Liver (tissue), 9 donors: Measurements from ENCODE around the gene RERE. TPM values are rescaled to one million over a fixed set of nuclear protein-coding genes. Genes with fewer than 3 reads are reported as not detected.

Experiments used
- DNase-seq: peaks from one replicate; pipeline ENCODE4 v3.0.0-alpha.2; 2017; ENCODE audit warnings: low spot score
- H3K27ac ChIP-seq, 2 donors: one replicate each; pipeline ENCODE4 v1.7.0; 2013; ENCODE audit warnings: inconsistent platforms in 2 of 2, low read length in 2 of 2, control low read depth in 1 of 2, low read depth in 1 of 2, mild to moderate bottlenecking in 1 of 2
- H3K27me3 ChIP-seq, 4 donors: one replicate each; pipeline versions ENCODE4 v1.6.1 to v1.7.0; 2013; ENCODE audit warnings: low read length in 3 of 4, inconsistent platforms in 1 of 4, mild to moderate bottlenecking in 1 of 4, moderate library complexity in 1 of 4; ENCODE audit not compliant: control insufficient read depth in 4 of 4, insufficient read depth in 4 of 4
- H3K36me3 ChIP-seq, 4 donors: one replicate each; pipeline versions ENCODE4 v1.6.1 to v1.7.0; 2013; ENCODE audit warnings: low read length in 3 of 4, mild to moderate bottlenecking in 3 of 4, low read depth in 1 of 4, moderate library complexity in 1 of 4; ENCODE audit not compliant: control insufficient read depth in 4 of 4, insufficient read depth in 3 of 4
- H3K4me1 ChIP-seq, 4 donors: one replicate each; pipeline versions ENCODE4 v1.6.1 to v1.7.0; 2013; ENCODE audit warnings: low read length in 3 of 4, mild to moderate bottlenecking in 3 of 4, moderate library complexity in 1 of 4; ENCODE audit not compliant: control insufficient read depth in 4 of 4, insufficient read depth in 4 of 4
- H3K4me3 ChIP-seq, 3 donors: one replicate each; pipeline versions ENCODE4 v1.6.1 to v1.7.0; 2013; ENCODE audit warnings: low read length in 3 of 3, control low read depth in 1 of 3, low read depth in 1 of 3, mild to moderate bottlenecking in 1 of 3
- H3K9ac ChIP-seq, 2 donors: one replicate each; pipeline ENCODE4 v1.7.0; 2013; ENCODE audit warnings: low read length in 2 of 2, mild to moderate bottlenecking in 2 of 2, moderate library complexity in 2 of 2, control low read depth in 1 of 2, low read depth in 1 of 2
- H3K9me3 ChIP-seq, 4 donors: one replicate each; pipeline versions ENCODE4 v1.6.1 to v1.7.0; 2013; ENCODE audit warnings: low read length in 3 of 4; ENCODE audit not compliant: control insufficient read depth in 4 of 4
- EGR1 ChIP-seq, 2 donors: IDR thresholded peaks; 2 replicates each; pipeline ENCODE4 v1.6.1; 2016 to 2018; ENCODE audit warnings: antibody characterized with exemption in 2 of 2, low read depth in 2 of 2
- FOXA1 ChIP-seq: IDR thresholded peaks from 2 replicates; pipeline ENCODE4 v1.6.1; 2016; ENCODE audit warnings: antibody characterized with exemption
- FOXA2 ChIP-seq: IDR thresholded peaks from 2 replicates; pipeline ENCODE4 v1.6.1; 2016; ENCODE audit warnings: antibody characterized with exemption
- GABPA ChIP-seq, 2 donors: IDR thresholded peaks in 1 of 2; conservative IDR thresholded peaks in 1 of 2; 2 replicates each; pipeline ENCODE4 v1.6.1; 2016; ENCODE audit warnings: antibody characterized with exemption in 2 of 2, mild to moderate bottlenecking in 1 of 2, moderate library complexity in 1 of 2
- HNF4A ChIP-seq, 2 donors: conservative IDR thresholded peaks; 2 replicates each; pipeline ENCODE4 v1.6.1; 2016; ENCODE audit warnings: antibody characterized with exemption in 2 of 2, mild to moderate bottlenecking in 2 of 2
- HNF4G ChIP-seq: IDR thresholded peaks from 2 replicates; pipeline ENCODE4 v1.6.1; 2016; ENCODE audit warnings: antibody characterized with exemption
- JUND ChIP-seq, 2 donors: IDR thresholded peaks; 2 replicates each; pipeline ENCODE4 v1.6.1; 2016; ENCODE audit warnings: antibody characterized with exemption in 2 of 2
- NR2F2 ChIP-seq: IDR thresholded peaks from 2 replicates; pipeline ENCODE4 v1.6.1; 2016; ENCODE audit warnings: antibody characterized with exemption
- REST ChIP-seq: IDR thresholded peaks from 2 replicates; pipeline ENCODE4 v1.6.1; 2016; ENCODE audit warnings: antibody characterized with exemption, mild to moderate bottlenecking
- RXRA ChIP-seq, 2 donors: IDR thresholded peaks; 2 replicates each; pipeline ENCODE4 v1.6.1; 2017 to 2018; ENCODE audit warnings: antibody characterized with exemption in 2 of 2, mild to moderate bottlenecking in 1 of 2
- SP1 ChIP-seq: IDR thresholded peaks from 2 replicates; pipeline ENCODE4 v1.6.1; 2018; ENCODE audit warnings: antibody characterized with exemption, mild to moderate bottlenecking
- TAF1 ChIP-seq: conservative IDR thresholded peaks from 2 replicates; pipeline ENCODE4 v1.6.1; 2016; ENCODE audit warnings: antibody characterized with exemption, mild to moderate bottlenecking
- ZBTB33 ChIP-seq: IDR thresholded peaks from 2 replicates; pipeline ENCODE4 v1.6.1; 2016; ENCODE audit warnings: antibody characterized with exemption
- WGBS: extraction: QIAGEN DNeasy Blood & Tissue Kit; methylation state at CpG from one replicate; pipeline ENCODE4 v1.1.7; 2013; 5-methylcytosine and 5-hydroxymethylcytosine counted together
- polyA plus RNA-seq, 2 donors: library from polyadenylated mRNA; stranded (reverse) in 1 of 2; unstranded in 1 of 2; fragments of 200-250 nt in 1 of 2; fragments of >200 nt in 1 of 2; fragmentation: Nextera tagmentation in 1 of 2; extraction: Ambion mirVana in 1 of 2; gene quantifications; one replicate each; pipeline versions ENCODE4 v1.2.1 to v1.2.3, GENCODE V29; 2013 to 2015
- total RNA-seq, 2 donors: library from RNA; depleted of rRNA; stranded (reverse); fragments of >200 nt; gene quantifications; one replicate each; pipeline ENCODE4 v1.2.3, GENCODE V29; 2014
- TF ChIP-seq, protein P1 (sequence below): fragments of 150-350 bp; IDR thresholded peaks from 2 replicates; pipeline ENCODE4 v1.5.1; 2017; ENCODE audit warnings: improper control_type of control experiment, low read depth, low read length; ENCODE audit not compliant: missing input control
- TF ChIP-seq, protein P2 (sequence below): IDR thresholded peaks from 2 replicates; pipeline ENCODE4 v1.6.1; 2016; ENCODE audit warnings: antibody characterized with exemption
- donor health status: healthy.
- donor health status: healthy.
- donor health status: healthy.
- donor health status: healthy.
- donor health status: healthy.

The RERE gene
- total and polyA plus RNA-seq, 4 donors = 9.8 to 49.1 (median 24.8) TPM

- Histone ChIP-seq H3K9ac (no peak overlapping the region), H3K4me3 (no peak overlapping the region), H3K36me3 (no peaks in the 10 kb centered on the region), H3K9me3 (no peaks in the 10 kb centered on the region), H3K27ac (no peak overlapping the region), H3K27me3 (no peaks in the 10 kb centered on the region), H3K4me1 (peaks cover 2 to 9% (median 5%) of the 10 kb centered on the region in 4 donors)
- no peak for DNase-seq
- WGBS = 72% methylated on average over 2 of the region's 2 CpGs
- TF ChIP-seq JUND (IDR thresholded peaks at IDR 0.05) (no peak), ZBTB33 (no peak), EGR1 (IDR thresholded peaks at IDR 0.05; ENCODE audit: low read depth in 2 of 2) (no peak), HNF4G (no peak), REST (no peak), FOXA2 (no peak), HNF4A (conservative IDR thresholded peaks at IDR 0.05) (no peak)
- TF ChIP-seq, protein P1, sequence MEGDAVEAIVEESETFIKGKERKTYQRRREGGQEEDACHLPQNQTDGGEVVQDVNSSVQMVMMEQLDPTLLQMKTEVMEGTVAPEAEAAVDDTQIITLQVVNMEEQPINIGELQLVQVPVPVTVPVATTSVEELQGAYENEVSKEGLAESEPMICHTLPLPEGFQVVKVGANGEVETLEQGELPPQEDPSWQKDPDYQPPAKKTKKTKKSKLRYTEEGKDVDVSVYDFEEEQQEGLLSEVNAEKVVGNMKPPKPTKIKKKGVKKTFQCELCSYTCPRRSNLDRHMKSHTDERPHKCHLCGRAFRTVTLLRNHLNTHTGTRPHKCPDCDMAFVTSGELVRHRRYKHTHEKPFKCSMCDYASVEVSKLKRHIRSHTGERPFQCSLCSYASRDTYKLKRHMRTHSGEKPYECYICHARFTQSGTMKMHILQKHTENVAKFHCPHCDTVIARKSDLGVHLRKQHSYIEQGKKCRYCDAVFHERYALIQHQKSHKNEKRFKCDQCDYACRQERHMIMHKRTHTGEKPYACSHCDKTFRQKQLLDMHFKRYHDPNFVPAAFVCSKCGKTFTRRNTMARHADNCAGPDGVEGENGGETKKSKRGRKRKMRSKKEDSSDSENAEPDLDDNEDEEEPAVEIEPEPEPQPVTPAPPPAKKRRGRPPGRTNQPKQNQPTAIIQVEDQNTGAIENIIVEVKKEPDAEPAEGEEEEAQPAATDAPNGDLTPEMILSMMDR = no peak
- TF ChIP-seq, protein P2, sequence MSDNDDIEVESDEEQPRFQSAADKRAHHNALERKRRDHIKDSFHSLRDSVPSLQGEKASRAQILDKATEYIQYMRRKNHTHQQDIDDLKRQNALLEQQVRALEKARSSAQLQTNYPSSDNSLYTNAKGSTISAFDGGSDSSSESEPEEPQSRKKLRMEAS = no peak
These were observed 253.4 kb downstream of the RERE start for GRCh38 chr1:8563944-8564537.

GRCh38 chr1:8562881-8563865, 254.3 kb downstream of the RERE start:
- H3K4me1 ChIP-seq = peaks cover 2 to 9% (median 5%) of the 10 kb centered on the region in 4 donors
- no peak for DNase-seq
- no peak overlapping the region for H3K9ac ChIP-seq
- H3K27me3 ChIP-seq = no peaks in the 10 kb centered on the region
- WGBS = 73% methylated on average over 4 of the region's 4 CpGs
- no peak overlapping the region for H3K27ac ChIP-seq
- H3K4me3 ChIP-seq = no peak overlapping the region
- H3K9me3 ChIP-seq = no peaks in the 10 kb centered on the region
- no peaks in the 10 kb centered on the region for H3K36me3 ChIP-seq
- TF ChIP-seq FOXA2 (no peak), RXRA (IDR thresholded peaks at IDR 0.05) (no peak), JUND (IDR thresholded peaks at IDR 0.05) (no peak), GABPA (IDR thresholded peaks at IDR 0.05 in 1 of 2, conservative IDR thresholded peaks at IDR 0.05 in 1 of 2) (no peak), HNF4A (conservative IDR thresholded peaks at IDR 0.05) (no peak), TAF1 (no peak), HNF4G (no peak), SP1 (no peak), FOXA1 (no peak), NR2F2 (no peak)
- TF ChIP-seq, protein P2 = no peak
- TF ChIP-seq, protein P1 = no peak
